ENCODE results near the gene LYPD4. TPM values are rescaled to one million over a fixed set of nuclear protein-coding genes. Genes with fewer than 3 reads are reported as not detected.
"Not testable (repeated sequence)": the region's sequence is repeated elsewhere in the genome, so short reads cannot be mapped to it uniquely, and the experiment has no call there.

LYPD4 gene
- total and polyA plus RNA-seq, 2 experiments from 2014 or later: not detected

GRCh38 chr19:41876847-41877832 lies 32.7 kb upstream of the LYPD4 start, which contains the start of gene CD79A:
CD79A (plus strand) TSS chr19:41877279; CDS start chr19:41877305, 26 bp downstream.
- Histone ChIP-seq H3K4me3 (no peak within 1 kb of the TSS), H3K9me3 (ENCODE audit: low read depth) (no peaks in the 10 kb centered on the region), H3K36me3 (no peaks in the 10 kb centered on the region), H3K27ac (no peak within 1 kb of the TSS), H3K4me1 (ENCODE audit: low read depth) (no peaks in the 10 kb centered on the region), H3K27me3 (no peaks in the 10 kb centered on the region)
- DNase-seq (ENCODE audit: low read depth in 1 of 2, low spot score in 1 of 2): no peak
- no peak for TF ChIP-seq CTCF (IDR thresholded peaks at IDR 0.05; ENCODE audit: low read depth, low read length)

GRCh38 chr19:41875973-41876372 lies 31.5 kb upstream of the LYPD4 start:
- not testable (repeated sequence) for H3K27ac ChIP-seq; H3K9me3 ChIP-seq (ENCODE audit: low read depth); H3K36me3 ChIP-seq; DNase-seq (ENCODE audit: low read depth in 1 of 2, low spot score in 1 of 2); H3K4me1 ChIP-seq (ENCODE audit: low read depth); H3K4me3 ChIP-seq; H3K27me3 ChIP-seq

- H3K4me3 ChIP-seq: no peak overlapping the region
- DNase-seq (ENCODE audit: low read depth in 1 of 2, low spot score in 1 of 2): peak; percentile 71 to 76
- no peaks in the 10 kb centered on the region for H3K4me1 ChIP-seq (ENCODE audit: low read depth)
- no peaks in the 10 kb centered on the region for H3K9me3 ChIP-seq (ENCODE audit: low read depth)
- TF ChIP-seq CTCF (IDR thresholded peaks at IDR 0.05; ENCODE audit: low read depth, low read length): peak; percentile 83
- peak overlapping the region; percentile 29 for H3K27ac ChIP-seq
- H3K27me3 ChIP-seq: no peaks in the 10 kb centered on the region
- H3K36me3 ChIP-seq: peaks cover 20% of the 10 kb centered on the region
Measured at GRCh38 chr19:41872775-41873647, 28.5 kb upstream of the LYPD4 start.

- Histone ChIP-seq H3K27me3 (no peaks in the 10 kb centered on the region), H3K36me3 (peaks cover 24% of the 10 kb centered on the region), H3K4me3 (no peak overlapping the region), H3K27ac (peak overlapping the region; percentile 29), H3K4me1 (ENCODE audit: low read depth) (no peaks in the 10 kb centered on the region), H3K9me3 (ENCODE audit: low read depth) (no peaks in the 10 kb centered on the region)
- DNase-seq (ENCODE audit: low read depth in 1 of 2, low spot score in 1 of 2): no peak
- TF ChIP-seq CTCF (IDR thresholded peaks at IDR 0.05; ENCODE audit: low read depth, low read length): no peak
Measured at GRCh38 chr19:41872384-41872774, 27.9 kb upstream of the LYPD4 start.

GRCh38 chr19:41871573-41872383 lies 27.3 kb upstream of the LYPD4 start:
- Histone ChIP-seq H3K4me1 (ENCODE audit: low read depth) (no peaks in the 10 kb centered on the region), H3K4me3 (no peak overlapping the region), H3K27me3 (no peaks in the 10 kb centered on the region), H3K36me3 (peaks cover 24% of the 10 kb centered on the region), H3K9me3 (ENCODE audit: low read depth) (no peaks in the 10 kb centered on the region), H3K27ac (peak overlapping the region; percentile 29)
- TF ChIP-seq CTCF (IDR thresholded peaks at IDR 0.05; ENCODE audit: low read depth, low read length): no peak
- peak in 1 of 2 donors; percentile 12 for DNase-seq (ENCODE audit: low read depth in 1 of 2, low spot score in 1 of 2)

Data from cardiac muscle cell (in vitro differentiated cells and primary cell).